ENCODE results near the gene XIAP.
A peak's percentile ranks its signal among the peaks of the same experiment; 100 is the strongest.
"Not testable (repeated sequence)": the region's sequence is repeated elsewhere in the genome, so short reads cannot be mapped to it uniquely, and the experiment has no call there.

Gene XIAP

GRCh38 chrX:123859846-123860838, at the start of gene XIAP:
Gene XIAP (plus strand): TSS chrX:123860053. CDS start chrX:123885663, 25,610 bp downstream.
- H3K9me3 ChIP-seq (ENCODE audit: control insufficient read depth, low read length), result no peaks in the 10 kb centered on the region
- H3K27me3 ChIP-seq (ENCODE audit: control insufficient read depth, insufficient read depth, low read length), result no peaks in the 10 kb centered on the region
- peaks cover 13% of the 10 kb centered on the region for H3K79me2 ChIP-seq
- peak within 1 kb of the TSS; percentile 90 for H3K4me3 ChIP-seq (ENCODE audit: low read depth, low read length)
- no peaks in the 10 kb centered on the region for H3K36me3 ChIP-seq (ENCODE audit: control insufficient read depth, insufficient read depth, low read length)
- no peak for TF ChIP-seq CTCF (IDR thresholded peaks at IDR 0.05)
- peak within 1 kb of the TSS; percentile 83 for H2AFZ ChIP-seq
- no peaks in the 10 kb centered on the region for H3K4me1 ChIP-seq
- peak within 1 kb of the TSS; percentile 81 for H3K4me2 ChIP-seq (ENCODE audit: low read length)
- peak within 1 kb of the TSS; percentile 96 for H3K27ac ChIP-seq
- peak within 1 kb of the TSS; percentile 84 for H3K9ac ChIP-seq

- no peaks in the 10 kb centered on the region for H3K27me3 ChIP-seq (ENCODE audit: control insufficient read depth, insufficient read depth, low read length)
- H3K4me3 ChIP-seq (ENCODE audit: low read depth, low read length), result no peak overlapping the region
- no peaks in the 10 kb centered on the region for H3K79me2 ChIP-seq
- no peaks in the 10 kb centered on the region for H3K4me1 ChIP-seq
- no peak overlapping the region for H3K27ac ChIP-seq
- H3K4me2 ChIP-seq (ENCODE audit: low read length), result no peak overlapping the region
- TF ChIP-seq CTCF (IDR thresholded peaks at IDR 0.05), result no peak
- H3K9me3 ChIP-seq (ENCODE audit: control insufficient read depth, low read length), result no peaks in the 10 kb centered on the region
- H3K9ac ChIP-seq, result no peak overlapping the region
- H3K36me3 ChIP-seq (ENCODE audit: control insufficient read depth, insufficient read depth, low read length), result no peaks in the 10 kb centered on the region
- H2AFZ ChIP-seq, result peak overlapping the region; percentile 42
Observed at GRCh38 chrX:123814343-123814742, 45.5 kb upstream of the XIAP start.

- H3K27ac ChIP-seq, H3K9ac ChIP-seq: not testable (repeated sequence)
Observed at GRCh38 chrX:123814934-123815394, 44.9 kb upstream of the XIAP start.

GRCh38 chrX:123817288-123817894, 42.5 kb upstream of the XIAP start:
- Histone ChIP-seq H3K9ac (no peak overlapping the region), H3K36me3 (ENCODE audit: control insufficient read depth, insufficient read depth, low read length) (no peaks in the 10 kb centered on the region), H3K27me3 (ENCODE audit: control insufficient read depth, insufficient read depth, low read length) (no peaks in the 10 kb centered on the region), H2AFZ (peak overlapping the region; percentile 28), H3K9me3 (ENCODE audit: control insufficient read depth, low read length) (no peaks in the 10 kb centered on the region), H3K79me2 (no peaks in the 10 kb centered on the region), H3K27ac (no peak overlapping the region), H3K4me3 (ENCODE audit: low read depth, low read length) (no peak overlapping the region), H3K4me2 (ENCODE audit: low read length) (no peak overlapping the region), H3K4me1 (no peaks in the 10 kb centered on the region)
- no peak for TF ChIP-seq CTCF (IDR thresholded peaks at IDR 0.05)

More at GRCh38 chrX:123814934-123815394, 44.9 kb upstream of the XIAP start:
- not testable (repeated sequence) for H3K9me3 ChIP-seq (ENCODE audit: control insufficient read depth, low read length); H3K36me3 ChIP-seq (ENCODE audit: control insufficient read depth, insufficient read depth, low read length); H3K27me3 ChIP-seq (ENCODE audit: control insufficient read depth, insufficient read depth, low read length); H3K4me2 ChIP-seq (ENCODE audit: low read length); H3K4me3 ChIP-seq (ENCODE audit: low read depth, low read length); H3K79me2 ChIP-seq; H3K4me1 ChIP-seq
- H2AFZ ChIP-seq, result peak overlapping the region; percentile 42

- H2AFZ ChIP-seq, result no peak overlapping the region
- no peaks in the 10 kb centered on the region for H3K4me1 ChIP-seq
- no peaks in the 10 kb centered on the region for H3K27me3 ChIP-seq (ENCODE audit: control insufficient read depth, insufficient read depth, low read length)
- no peak overlapping the region for H3K4me3 ChIP-seq (ENCODE audit: low read depth, low read length)
- no peak overlapping the region for H3K9ac ChIP-seq
- H3K9me3 ChIP-seq (ENCODE audit: control insufficient read depth, low read length), result no peaks in the 10 kb centered on the region
- no peak overlapping the region for H3K4me2 ChIP-seq (ENCODE audit: low read length)
- H3K27ac ChIP-seq, result no peak overlapping the region
- no peaks in the 10 kb centered on the region for H3K36me3 ChIP-seq (ENCODE audit: control insufficient read depth, insufficient read depth, low read length)
- H3K79me2 ChIP-seq, result no peaks in the 10 kb centered on the region
- TF ChIP-seq CTCF (IDR thresholded peaks at IDR 0.05), result no peak
Observed at GRCh38 chrX:123818243-123818642, 41.6 kb upstream of the XIAP start.

All from parathyroid adenoma (tissue), 2 donors.